ENCODE results near the gene ZNF385D.
"Not testable (repeated sequence)": the region's sequence is repeated elsewhere in the genome, so short reads cannot be mapped to it uniquely, and the experiment has no call there.

ZNF385D gene

DNA sequence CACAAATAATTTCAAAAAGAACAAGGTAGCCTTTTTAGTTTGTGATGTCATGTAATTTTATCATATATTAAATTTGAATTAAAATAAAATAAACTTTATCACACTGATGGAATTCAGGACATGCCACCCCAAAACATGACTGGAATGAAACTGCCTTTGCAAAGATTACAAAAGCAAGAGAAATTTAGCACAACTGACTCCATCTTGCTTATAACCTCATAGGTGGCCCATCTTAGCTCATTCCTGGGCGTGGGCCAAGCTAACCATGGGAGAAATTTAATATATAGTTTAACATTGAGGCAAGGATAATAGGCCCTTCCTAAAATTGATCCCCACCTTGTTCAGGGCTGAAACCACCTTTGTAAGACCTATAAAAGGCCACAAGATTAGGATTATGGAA is 235.6 kb downstream of the ZNF385D start:
- no peak for DNase-seq (ENCODE audit: low read depth)

DNA sequence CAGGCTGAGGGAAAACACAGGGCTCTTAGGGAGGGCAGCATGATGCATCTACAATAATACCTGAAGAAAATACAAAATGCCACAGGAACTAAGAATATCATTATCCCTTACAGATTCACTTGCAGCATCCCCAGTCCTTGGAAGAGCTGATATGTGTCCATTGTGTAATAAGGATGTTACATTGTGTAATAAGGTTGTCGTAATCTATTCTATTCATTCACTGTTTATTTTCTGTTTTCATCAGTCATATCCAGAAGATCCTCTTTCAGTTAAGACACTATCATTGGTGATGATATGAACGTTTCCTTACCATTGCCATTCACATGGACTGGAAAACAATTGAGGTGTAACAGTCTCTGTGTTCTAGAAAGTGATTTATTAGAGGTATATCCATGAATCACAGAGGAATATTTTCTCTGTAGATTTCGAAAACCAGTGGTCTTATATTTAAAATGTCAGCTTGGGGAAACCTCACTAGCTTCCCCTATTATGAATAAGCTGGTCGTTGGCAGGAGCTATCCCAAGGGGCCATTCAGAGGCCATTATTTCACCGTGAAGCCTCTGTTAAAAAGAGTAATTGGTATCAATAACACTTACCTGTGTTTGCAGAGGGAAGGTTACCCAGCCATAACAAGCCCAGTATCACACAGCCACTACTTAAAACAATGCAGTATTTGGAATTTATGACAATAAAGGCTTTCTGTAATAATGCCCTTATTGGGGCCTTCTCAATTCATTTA is 241.1 kb downstream of the ZNF385D start:
- DNase-seq (ENCODE audit: low read depth) = no peak

DNA sequence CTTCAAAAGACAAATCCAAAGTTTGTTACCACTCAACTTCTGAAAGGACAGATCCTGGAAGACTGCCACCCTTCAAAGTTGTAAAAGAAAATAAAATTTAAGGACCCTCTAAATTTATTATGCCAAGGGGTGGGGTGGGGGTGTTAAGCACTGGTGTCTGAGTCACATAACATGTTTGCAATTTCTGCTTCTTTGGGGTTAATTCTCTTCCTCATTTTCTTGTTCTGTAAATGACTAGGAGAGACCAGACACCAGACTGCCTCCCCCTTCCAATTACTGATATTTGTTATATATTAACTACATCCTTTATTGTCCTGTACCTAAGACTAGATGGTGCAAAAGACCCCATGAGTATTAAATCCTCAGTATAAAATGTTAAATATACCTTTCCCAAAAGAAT is 242.8 kb downstream of the ZNF385D start:
- no peak for DNase-seq (ENCODE audit: low read depth)

DNA sequence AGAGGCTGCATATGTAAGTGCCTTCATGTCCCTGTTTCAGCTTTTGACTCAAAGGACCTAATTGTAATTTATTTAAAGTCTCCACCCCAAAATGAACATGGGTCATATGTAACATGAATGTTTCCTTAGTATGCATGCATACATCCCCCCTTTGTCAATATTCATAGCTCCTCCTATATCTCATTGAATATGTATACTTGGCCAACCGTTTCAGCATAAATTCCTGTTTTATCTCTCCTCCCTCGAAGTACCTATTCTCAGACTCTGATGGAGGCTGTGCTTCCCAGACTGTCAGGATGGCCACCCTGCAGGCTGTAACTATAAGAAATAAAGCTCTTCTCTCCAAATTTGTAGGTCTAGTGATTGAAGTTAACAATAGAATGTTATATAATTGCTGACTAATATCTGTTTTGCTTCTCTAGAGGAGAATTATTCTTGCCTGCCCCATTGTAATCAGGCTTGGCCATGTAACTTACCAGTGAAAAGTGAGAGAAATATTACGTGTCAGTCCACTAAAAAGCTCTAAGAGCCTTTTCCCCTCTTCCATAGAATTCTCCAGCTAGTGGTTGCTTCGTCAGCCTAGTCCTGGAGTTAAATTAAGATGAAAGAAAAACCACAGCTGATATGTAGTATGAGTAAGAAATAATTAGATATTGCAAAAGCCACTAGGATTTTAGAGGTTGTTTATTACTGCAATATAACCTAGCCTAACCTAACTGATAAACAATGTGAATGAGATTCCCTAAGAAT is 245.1 kb downstream of the ZNF385D start:
- DNase-seq (ENCODE audit: low read depth) = no peak

- DNase-seq (ENCODE audit: low read depth) = no peak
Observed at GRCh38 chr3:21502656-21503055, 248.4 kb downstream of the ZNF385D start.

- DNase-seq (ENCODE audit: low read depth) = no peak
Observed at GRCh38 chr3:21500834-21501233, 250.2 kb downstream of the ZNF385D start.

- not testable (repeated sequence) for DNase-seq (ENCODE audit: low read depth)
Observed at GRCh38 chr3:21490671-21491070, 260.3 kb downstream of the ZNF385D start.

GRCh38 chr3:21487520-21487919 is 263.5 kb downstream of the ZNF385D start:
- DNase-seq (ENCODE audit: low read depth) = no peak

DNA sequence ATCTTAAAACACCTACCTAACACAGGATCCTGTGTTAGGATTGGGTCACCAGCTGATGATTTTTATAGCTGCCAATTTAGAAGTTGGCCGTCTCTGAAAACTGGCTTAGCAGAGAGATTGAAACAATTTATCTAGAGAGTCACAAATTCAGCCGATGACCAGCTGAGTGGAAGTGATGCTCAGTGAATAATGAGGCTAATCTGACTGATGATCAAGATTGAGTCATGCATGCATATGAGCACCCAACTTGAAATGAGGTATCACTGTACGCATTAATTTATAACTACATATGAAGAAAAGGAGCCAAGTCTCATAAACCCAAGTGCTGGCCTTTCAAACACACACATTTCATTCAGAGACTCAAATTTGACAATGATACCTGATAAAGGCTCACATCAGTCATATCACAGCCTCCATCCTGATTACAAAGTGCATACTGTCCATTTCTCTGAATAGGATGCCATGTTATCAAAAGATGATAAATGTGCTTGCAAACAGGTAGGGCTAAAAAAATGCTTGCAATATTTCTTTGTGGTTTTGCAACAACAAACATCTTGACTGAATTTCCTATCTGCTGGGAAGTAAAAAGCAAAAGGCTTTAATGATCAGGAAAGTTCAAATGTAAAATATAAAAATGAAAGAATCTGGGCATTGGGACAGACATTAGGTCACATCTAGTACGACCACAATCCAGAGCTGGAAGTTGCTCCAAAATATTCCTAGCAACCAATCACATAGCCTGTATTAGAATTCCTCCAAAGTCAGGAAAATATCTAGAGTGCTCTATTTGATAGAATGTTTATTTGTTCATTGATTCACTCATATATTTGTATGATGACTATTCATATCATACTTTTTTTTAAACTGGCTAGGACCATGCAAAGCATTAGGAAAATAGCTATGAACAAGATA is 264.7 kb downstream of the ZNF385D start:
- DNase-seq (ENCODE audit: low read depth) = not testable (repeated sequence)

- no peak for DNase-seq (ENCODE audit: low read depth)
Observed at GRCh38 chr3:21484828-21485144, 266.2 kb downstream of the ZNF385D start.

DNA sequence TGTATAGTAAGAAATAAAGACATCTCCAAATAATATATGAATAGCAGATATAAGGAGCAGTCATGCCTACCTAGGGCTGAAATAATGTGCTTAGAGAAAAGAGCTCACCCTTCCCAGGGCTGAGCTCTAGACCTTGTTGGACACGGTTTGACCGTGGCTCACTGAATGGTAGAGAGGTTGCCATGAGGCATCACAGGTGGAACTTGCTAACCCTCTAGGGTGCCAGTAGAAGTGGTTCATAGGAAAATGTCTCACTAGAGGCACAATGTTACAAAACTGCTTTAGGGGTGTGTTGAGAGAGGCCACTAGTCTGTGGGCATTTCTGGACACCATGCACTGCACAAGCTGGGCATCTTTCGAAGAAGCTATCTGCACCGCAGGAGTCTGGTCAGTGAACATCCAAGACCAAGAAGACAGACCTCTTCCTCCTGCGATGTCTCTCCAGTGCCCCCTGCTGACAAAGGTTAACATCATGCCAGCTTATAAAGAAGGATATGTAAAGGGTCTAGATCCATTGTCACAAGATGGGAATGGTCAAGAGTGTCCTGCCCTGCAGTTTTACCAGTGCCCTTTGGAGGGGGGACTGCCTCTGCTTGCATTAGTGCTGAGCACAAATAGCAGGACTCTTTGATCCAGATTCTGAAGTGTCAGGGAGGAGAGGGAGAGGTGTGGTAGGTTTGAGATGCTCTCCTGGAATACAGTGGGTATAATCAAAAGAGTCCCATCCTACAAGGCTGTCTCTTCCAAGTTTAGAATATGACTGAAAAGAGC is 266.8 kb downstream of the ZNF385D start:
- no peak for DNase-seq (ENCODE audit: low read depth)

GRCh38 chr3:21481991-21482390 is 269.0 kb downstream of the ZNF385D start:
- no peak for DNase-seq (ENCODE audit: low read depth)

GRCh38 chr3:21477541-21478288 is 273.3 kb downstream of the ZNF385D start:
- no peak for DNase-seq (ENCODE audit: low read depth)

GRCh38 chr3:21466476-21466875 is 284.5 kb downstream of the ZNF385D start:
- DNase-seq (ENCODE audit: low read depth) = no peak

DNA sequence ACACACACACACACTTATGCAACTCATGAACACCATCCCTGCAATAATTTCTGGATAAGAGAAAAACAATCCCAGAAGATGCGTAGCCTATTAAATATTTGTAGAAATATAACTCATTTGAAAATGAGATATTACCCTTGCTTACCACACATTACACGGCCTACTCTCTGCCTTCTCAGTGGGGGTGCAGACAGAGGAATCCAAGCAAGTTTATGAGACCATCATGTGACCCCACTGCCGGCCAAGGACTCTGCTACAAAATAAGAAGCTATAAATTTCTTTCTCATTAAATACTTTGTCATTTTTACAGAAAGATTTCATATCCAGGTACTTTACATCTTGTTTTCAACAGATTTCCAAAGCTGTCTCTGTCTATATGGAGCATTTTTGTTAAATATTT is 286.3 kb downstream of the ZNF385D start:
- no peak for DNase-seq (ENCODE audit: low read depth)

DNA sequence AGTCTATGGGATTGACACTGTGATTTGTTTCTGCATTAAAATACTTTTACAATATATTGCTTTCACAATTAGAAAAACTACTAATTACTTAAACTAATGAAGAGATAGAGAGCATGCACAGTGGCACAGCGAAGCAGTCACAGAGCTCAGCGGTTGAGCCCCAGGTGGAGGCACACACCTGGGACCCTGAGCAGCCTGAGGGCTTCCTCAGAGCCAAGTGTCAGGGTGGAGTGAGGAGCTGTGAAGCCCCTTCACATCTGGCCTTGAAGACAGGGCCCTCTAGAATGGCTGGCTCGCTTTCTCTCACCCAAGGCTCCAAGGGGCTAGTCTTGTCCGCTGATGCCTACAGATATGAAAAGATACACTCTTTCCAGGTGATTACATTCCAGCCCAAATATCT is 287.7 kb downstream of the ZNF385D start:
- DNase-seq (ENCODE audit: low read depth) = no peak

- no peak for DNase-seq (ENCODE audit: low read depth)
Observed at GRCh38 chr3:21462141-21462540, 288.9 kb downstream of the ZNF385D start.

- DNase-seq (ENCODE audit: low read depth) = no peak
Observed at GRCh38 chr3:21457084-21457483, 293.9 kb downstream of the ZNF385D start.

GRCh38 chr3:21449738-21450137 is 301.3 kb downstream of the ZNF385D start:
- no peak for DNase-seq (ENCODE audit: low read depth)

GRCh38 chr3:21447476-21448151 is 303.4 kb downstream of the ZNF385D start:
- no peak for DNase-seq (ENCODE audit: low read depth)

All from stimulated activated CD8-positive, alpha-beta memory T cell treated with anti-CD3 and anti-CD28 coated beads, Interleukin-15, amount 100 ng/mL, for 24 hours (primary cell).